ENCODE measurements around the gene EDNRA. TPM values are rescaled to one million over a fixed set of nuclear protein-coding genes. Genes with fewer than 3 reads are reported as not detected.

Gene EDNRA
- total RNA-seq, 1 experiment from 2014 or later: not detected

- DNase-seq (ENCODE audit: low spot score): no peak
These were observed 59.1 kb downstream of the EDNRA start for GRCh38 chr4:147539959-147540358.

DNA sequence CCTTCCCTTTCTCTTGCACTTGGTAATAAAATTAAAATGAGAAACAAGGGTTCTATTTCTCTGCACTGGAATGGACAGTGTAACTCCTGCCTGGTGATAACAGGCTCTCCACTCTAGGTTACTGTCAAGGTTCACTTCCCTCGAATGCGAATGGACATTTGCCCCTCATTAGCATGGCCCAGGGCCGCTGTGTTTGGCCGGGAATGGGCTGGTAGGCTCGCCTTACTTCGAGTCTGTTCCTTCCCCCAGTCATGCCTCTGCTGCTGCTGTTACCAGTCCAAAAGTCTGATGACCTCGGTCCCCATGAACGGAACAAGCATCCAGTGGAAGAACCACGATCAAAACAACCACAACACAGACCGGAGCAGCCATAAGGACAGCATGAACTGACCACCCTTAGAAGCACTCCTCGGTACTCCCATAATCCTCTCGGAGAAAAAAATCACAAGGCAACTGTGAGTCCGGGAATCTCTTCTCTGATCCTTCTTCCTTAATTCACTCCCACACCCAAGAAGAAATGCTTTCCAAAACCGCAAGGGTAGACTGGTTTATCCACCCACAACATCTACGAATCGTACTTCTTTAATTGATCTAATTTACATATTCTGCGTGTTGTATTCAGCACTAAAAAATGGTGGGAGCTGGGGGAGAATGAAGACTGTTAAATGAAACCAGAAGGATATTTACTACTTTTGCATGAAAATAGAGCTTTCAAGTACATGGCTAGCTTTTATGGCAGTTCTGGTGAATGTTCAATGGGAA is 61.5 kb downstream of the EDNRA start:
- no peak for DNase-seq (ENCODE audit: low spot score)

DNA sequence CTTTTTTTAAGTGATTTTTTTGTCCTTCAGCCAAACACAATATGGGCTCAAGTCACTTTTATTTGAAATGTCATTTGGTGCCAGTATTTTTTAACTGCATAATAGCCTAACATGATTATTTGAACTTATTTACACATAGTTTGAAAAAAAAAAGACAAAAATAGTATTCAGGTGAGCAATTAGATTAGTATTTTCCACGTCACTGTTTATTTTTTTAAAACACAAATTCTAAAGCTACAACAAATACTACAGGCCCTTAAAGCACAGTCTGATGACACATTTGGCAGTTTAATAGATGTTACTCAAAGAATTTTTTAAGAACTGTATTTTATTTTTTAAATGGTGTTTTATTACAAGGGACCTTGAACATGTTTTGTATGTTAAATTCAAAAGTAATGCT is 62.1 kb downstream of the EDNRA start:
- DNase-seq (ENCODE audit: low spot score): no peak

DNA sequence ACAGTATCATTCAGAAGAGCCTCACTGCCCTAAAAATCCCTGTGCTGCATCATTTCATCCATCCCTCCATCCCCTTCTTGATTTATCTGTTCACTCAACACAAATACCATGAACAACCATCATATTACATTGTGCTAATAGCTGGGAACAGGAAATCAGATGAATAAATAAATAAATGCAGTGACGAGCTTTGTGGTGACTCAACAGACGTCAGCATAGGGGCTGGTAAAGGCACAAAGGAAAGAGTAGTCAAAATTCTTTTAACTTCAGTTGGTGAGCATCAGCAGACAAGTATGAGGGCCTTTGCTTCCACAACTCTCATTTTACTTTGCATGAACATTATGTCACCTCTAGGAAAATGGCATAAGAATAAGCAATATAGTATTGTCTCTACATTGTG is 65.5 kb downstream of the EDNRA start:
- no peak for DNase-seq (ENCODE audit: low spot score)

DNA sequence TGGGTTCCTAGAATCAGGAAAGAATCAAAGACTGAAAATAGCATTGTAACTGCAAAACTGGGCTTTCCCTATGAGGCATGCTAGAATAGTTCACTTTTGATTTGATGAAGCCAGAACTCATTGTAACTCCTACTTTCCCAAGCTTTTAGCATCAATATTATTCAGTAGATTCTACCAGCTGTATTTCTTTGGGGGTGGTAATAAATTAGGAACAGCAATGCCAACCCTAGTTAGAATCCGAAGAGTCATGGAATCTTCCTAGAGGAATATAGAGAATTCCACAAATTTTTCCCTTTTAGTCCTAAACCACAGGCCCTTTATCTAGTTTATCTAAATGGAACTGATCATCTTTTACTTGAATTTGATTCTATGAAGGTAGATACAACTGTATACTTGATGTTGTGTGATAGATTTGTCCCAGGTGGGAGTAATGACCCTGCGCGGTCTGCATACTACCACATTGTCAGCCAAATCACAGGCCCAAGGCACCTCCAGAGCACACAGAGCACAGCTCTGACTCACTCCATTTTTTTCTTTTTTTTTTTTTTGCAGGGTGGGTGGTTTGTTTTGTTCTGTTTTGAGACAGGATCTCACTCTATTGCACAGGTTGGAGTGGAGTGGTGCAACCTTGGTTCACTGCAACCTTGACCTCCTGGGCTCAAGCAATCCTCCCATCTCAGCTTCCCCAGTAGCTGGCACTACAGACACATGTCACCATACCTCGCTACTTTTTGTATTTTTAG is 66.6 kb downstream of the EDNRA start:
- DNase-seq (ENCODE audit: low spot score): no peak

- no peak for DNase-seq (ENCODE audit: low spot score)
These were observed 67.4 kb downstream of the EDNRA start for GRCh38 chr4:147548256-147548655.

DNA sequence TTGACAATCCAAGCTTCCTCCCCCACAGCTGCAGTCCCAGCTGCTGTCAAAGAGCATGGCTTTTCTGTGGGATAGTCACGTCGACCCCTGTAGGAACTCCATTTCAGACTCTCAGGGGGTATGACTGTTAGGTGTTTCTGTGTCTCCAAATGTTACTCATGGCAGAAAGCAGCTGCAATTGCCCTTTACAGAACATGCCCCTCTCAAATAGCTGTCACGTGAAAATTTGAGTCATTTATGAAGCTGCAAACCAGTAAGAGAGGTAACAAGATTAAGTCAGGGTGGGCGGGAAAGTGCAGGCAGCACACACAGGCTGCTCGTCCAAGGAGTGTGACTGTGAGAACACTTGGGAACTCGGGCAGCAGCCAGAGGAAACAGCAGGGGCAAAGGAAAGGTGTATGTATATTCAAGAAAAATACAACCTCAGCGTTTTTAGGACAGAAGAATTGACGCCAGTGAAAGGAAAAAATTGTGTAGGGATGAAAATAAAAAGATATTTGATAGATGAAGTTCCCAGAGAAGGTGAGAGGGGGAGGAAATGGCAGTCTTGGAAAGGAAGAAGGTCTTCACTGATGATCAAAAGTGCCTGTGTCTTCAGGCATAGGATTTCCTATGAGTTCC is 69.8 kb downstream of the EDNRA start:
- DNase-seq (ENCODE audit: low spot score): no peak

GRCh38 chr4:147560625-147561024 is 79.7 kb downstream of the EDNRA start:
- no peak for DNase-seq (ENCODE audit: low spot score)

- no peak for DNase-seq (ENCODE audit: low spot score)
These were observed 85.9 kb downstream of the EDNRA start for GRCh38 chr4:147566762-147567161.

DNA sequence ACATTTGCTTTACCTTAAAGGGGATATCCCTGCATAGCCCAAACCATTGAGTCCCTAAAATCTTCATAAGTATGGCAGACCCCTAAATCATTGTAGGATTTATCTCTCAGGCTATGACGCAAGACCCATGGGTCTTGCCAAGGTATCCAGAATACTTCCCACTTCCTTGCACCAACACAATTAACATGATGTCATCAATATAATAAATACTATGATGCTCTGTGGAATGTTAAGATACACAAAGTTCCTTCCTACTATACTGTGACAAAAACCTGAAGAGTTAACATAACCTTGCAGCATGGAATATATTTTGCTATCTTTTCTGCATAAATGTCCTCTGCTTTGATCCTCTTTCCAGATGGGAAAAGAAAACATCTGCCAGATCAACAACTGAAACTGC is 86.4 kb downstream of the EDNRA start:
- no peak for DNase-seq (ENCODE audit: low spot score)

GRCh38 chr4:147570616-147571015 is 89.7 kb downstream of the EDNRA start:
- no peak for DNase-seq (ENCODE audit: low spot score)

DNA sequence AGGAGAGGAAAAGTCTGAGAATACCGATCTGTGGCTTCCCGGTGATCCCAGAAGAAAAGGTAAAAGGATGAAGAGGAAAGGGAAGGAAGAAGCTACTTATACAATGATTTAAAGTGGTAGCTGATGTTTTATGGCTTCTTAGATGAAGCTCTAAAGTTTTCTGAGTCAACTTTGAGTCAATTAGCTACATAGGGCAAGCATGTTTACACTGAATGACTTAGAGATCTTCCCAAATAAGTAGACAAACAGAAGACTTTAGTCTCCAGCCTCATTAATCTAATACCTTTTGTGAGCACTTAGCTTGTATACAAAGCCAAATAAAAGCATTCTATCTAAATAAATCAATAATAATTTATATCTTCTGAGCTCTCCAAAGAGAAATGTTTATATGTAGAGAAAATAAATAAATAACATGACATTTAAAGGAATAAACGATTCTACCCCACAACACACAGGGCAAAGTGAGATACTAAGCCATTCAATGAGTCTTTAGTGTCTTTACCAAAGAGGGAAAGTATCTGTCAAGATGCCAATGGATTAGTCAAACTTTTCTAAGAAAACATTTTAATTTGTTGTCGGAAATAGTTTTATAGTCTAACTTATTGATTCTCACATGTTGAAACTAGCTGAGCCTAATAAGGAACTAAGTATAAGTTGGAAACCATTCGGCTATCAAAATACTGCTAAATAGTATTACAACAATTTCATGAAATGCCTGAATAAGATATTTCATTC is 90.3 kb downstream of the EDNRA start:
- DNase-seq (ENCODE audit: low spot score): no peak

GRCh38 chr4:147576084-147576483 is 95.2 kb downstream of the EDNRA start:
- no peak for DNase-seq (ENCODE audit: low spot score)

- DNase-seq (ENCODE audit: low spot score): peak; percentile 11
These were observed 97.2 kb downstream of the EDNRA start for GRCh38 chr4:147578051-147578476.

- no peak for DNase-seq (ENCODE audit: low spot score)
These were observed 97.7 kb downstream of the EDNRA start for GRCh38 chr4:147578593-147578992.

DNA sequence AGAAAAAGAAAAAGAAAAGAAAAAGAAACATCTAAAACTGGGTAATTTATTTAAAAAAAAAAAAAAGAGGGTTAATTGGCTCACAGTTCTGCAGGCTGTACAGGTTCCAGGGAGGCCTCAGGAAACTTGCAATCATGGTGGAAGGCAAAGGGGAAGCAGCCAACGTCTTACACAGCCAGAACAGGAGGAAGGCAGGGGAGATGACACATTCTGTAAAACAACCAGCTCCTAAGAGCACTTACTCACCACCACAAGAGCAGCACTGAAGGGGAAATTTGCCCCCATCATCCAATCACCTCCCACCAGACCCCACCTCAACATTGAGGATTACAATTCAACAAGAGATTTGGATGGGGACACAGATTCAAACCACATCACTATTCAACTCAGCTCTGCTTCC is 99.5 kb downstream of the EDNRA start:
- DNase-seq (ENCODE audit: low spot score): no peak

DNA sequence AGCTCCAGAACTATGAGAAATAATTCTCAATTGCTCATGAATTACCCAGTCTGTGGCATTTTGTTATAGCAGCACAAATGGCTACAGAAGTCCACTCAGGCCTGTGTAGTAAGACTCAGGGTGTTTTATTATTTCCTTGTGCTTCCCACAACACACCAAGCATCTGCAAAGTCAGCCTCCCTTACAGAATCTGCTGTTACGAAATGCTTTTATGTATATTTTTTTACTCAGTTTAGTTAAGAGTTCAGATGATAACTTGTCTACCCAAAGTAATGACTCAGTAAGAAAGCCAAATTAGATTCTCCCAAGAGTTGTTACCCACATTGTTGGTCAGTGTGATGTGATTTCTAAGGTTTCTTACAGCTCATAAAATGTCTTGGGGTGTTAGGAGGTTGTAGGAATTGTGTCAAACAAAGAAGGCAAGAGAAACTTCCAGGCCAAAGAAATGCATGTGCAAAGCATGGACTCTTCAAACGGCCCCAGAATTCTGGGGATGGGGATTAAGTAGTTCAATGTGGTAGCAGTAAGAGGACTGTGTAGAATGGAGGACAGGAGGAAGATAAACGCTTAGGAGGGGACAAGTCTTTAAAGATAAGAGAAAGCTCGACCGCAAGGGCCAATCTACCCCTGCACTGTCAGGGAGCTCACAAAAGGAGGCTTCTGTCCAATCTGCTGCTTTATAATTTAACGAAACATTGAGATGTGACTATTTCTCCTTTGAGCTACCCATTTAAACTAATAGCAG is 100.9 kb downstream of the EDNRA start:
- DNase-seq (ENCODE audit: low spot score): no peak

DNA sequence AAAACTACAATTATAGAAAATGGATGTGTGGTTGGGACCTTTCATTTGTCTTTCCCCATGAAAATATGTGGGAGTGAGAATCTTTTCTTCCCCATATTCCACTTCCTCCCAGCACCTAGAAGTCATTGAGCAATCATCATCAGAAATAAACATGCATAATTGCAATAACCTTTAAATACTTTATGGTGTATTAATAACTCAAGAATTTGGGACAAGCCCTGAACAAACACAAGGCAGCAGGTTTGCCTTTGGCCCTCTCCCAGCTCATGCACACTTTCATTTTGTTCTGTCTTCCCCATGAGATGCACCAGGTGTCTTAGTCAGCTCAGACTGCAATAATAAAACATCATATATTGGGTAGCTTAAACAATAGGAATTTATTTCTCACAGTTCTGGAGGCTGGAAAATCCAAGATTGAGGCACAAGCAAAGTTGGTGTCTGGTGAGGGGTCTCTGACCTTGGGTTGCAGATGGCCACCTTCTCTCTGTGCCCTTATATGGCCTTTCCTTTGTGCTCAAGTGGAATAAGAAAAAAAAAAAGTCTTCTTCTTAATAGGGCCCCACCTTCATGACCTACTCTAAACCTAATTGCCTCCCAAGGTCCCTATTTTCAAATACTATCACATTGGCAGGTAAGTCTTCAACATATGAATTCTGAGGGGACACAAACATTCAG is 101.6 kb downstream of the EDNRA start:
- DNase-seq (ENCODE audit: low spot score): peak; percentile 16

DNA sequence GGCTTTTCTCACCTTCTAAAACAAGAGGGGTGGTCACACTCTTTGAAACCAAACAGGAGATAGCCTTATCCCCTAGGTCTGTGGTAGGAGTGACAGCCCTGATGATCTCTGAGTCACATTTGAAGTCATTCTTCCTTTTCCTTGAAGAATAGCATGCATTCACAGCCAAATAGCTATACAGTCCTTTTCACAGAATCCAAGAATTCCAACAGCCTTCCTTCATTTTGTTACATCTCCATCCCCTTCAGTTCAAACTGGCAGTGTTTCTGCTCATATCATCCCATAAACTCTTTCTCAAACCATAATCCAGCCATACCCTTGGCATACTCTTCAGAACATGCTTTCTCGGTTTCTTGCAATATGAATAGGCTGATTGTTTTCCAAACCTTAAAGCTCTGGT is 103.0 kb downstream of the EDNRA start:
- no peak for DNase-seq (ENCODE audit: low spot score)

GRCh38 chr4:147586032-147586431 is 105.1 kb downstream of the EDNRA start:
- no peak for DNase-seq (ENCODE audit: low spot score)

GRCh38 chr4:147586637-147587036 is 105.7 kb downstream of the EDNRA start:
- no peak for DNase-seq (ENCODE audit: low spot score)
